GM23248 (cell line): ENCODE measurements around the gene ABCG1. TPM values are rescaled to one million over a fixed set of nuclear protein-coding genes. Genes with fewer than 3 reads are reported as not detected.

Experiments
- DNase-seq: peaks from one replicate; pipeline ENCODE4 v3.0.0-alpha.2; 2015
- H2AFZ ChIP-seq: fragments of 200-600 bp; sonication (generic); 2 replicates; pipeline ENCODE4 v1.6.1; 2016; ENCODE audit warnings: antibody characterized with exemption
- H3F3A ChIP-seq: fragments of 200-600 bp; sonication (generic); 2 replicates; pipeline ENCODE4 v1.6.1; 2016; ENCODE audit warnings: mild to moderate bottlenecking, antibody characterized with exemption, mixed run types; ENCODE audit not compliant: insufficient read depth
- H3K27ac ChIP-seq: fragments of 200-600 bp; sonication (generic); 2 replicates; pipeline ENCODE4 v1.5.1; 2016; ENCODE audit warnings: mild to moderate bottlenecking
- H3K27me3 ChIP-seq: fragments of 200-600 bp; sonication (generic); replicated peaks from 2 replicates; pipeline ENCODE4 v1.6.1; 2016; ENCODE audit warnings: mild to moderate bottlenecking; ENCODE audit not compliant: insufficient read depth
- H3K36me3 ChIP-seq: fragments of 200-600 bp; sonication (generic); 2 replicates; pipeline ENCODE4 v1.6.1; 2016; ENCODE audit warnings: low read depth, mild to moderate bottlenecking
- H3K4me1 ChIP-seq: fragments of 200-600 bp; sonication (generic); 2 replicates; pipeline ENCODE4 v1.6.1; 2016; ENCODE audit warnings: mild to moderate bottlenecking; ENCODE audit not compliant: insufficient read depth
- H3K4me2 ChIP-seq: fragments of 200-600 bp; sonication (generic); one replicate; pipeline ENCODE4 v1.6.1; 2016; ENCODE audit warnings: mild to moderate bottlenecking; ENCODE audit not compliant: unreplicated experiment
- H3K4me3 ChIP-seq: fragments of 200-600 bp; sonication (generic); 2 replicates; pipeline ENCODE4 v1.5.1; 2016; ENCODE audit warnings: mild to moderate bottlenecking
- H3K79me2 ChIP-seq: fragments of 200-600 bp; sonication (generic); 2 replicates; pipeline ENCODE4 v1.6.1; 2016; ENCODE audit warnings: mild to moderate bottlenecking; ENCODE audit not compliant: insufficient read depth
- H3K9ac ChIP-seq: fragments of 200-600 bp; sonication (generic); 2 replicates; pipeline ENCODE4 v1.6.1; 2016; ENCODE audit warnings: mild to moderate bottlenecking
- H3K9me2 ChIP-seq: fragments of 200-600 bp; sonication (generic); 2 replicates; pipeline ENCODE4 v1.6.1; 2016; ENCODE audit warnings: mixed run types, mild to moderate bottlenecking, moderate library complexity; ENCODE audit not compliant: insufficient read depth
- H3K9me3 ChIP-seq: fragments of 200-600 bp; sonication (generic); one replicate; pipeline ENCODE4 v1.6.1; 2017; ENCODE audit warnings: low read depth
- H4K20me1 ChIP-seq: fragments of 200-600 bp; sonication (generic); 2 replicates; pipeline ENCODE4 v1.6.0; 2016; ENCODE audit not compliant: insufficient read depth
- EZH2 ChIP-seq: fragments of 200-600 bp; sonication (generic); IDR thresholded peaks from 2 replicates; pipeline ENCODE4 v1.6.1; 2018; ENCODE audit warnings: antibody characterized with exemption, mild to moderate bottlenecking; ENCODE audit not compliant: insufficient read depth, poor library complexity, severe bottlenecking
- EZH2phosphoT487 ChIP-seq: fragments of 200-600 bp; sonication (generic); IDR thresholded peaks from 2 replicates; pipeline ENCODE4 v1.6.1; 2018; ENCODE audit warnings: antibody characterized with exemption, moderate library complexity, mild to moderate bottlenecking, low read depth; ENCODE audit not compliant: insufficient read depth
- WGBS, 2 experiments: methylation state at CpG; one replicate each; pipeline ENCODE4 v1.1.6; 2015 to 2017; ENCODE audit warnings: low lambda C conversion rate in 2 of 2, low coverage in 1 of 2; ENCODE audit errors: missing lambda C conversion rate in 2 of 2; 5-methylcytosine and 5-hydroxymethylcytosine counted together
- in situ Hi-C: fragments of 300-500 bp; cut with MboI; formaldehyde crosslinking; loops from 2 replicates; pipeline ENCODE4 v1.15.0; 2020
- polyA plus RNA-seq: library from polyadenylated mRNA; unstranded; fragments of >200 nt; fragmentation: Nextera tagmentation; extraction: Ambion mirVana; gene quantifications from 2 replicates; pipeline ENCODE4 v1.2.1, GENCODE V29; 2016
- total RNA-seq: library from RNA; depleted of rRNA; stranded (reverse); fragments of >200 nt; shearing (Covaris generic); gene quantifications from 2 replicates; pipeline ENCODE4 v1.2.3, GENCODE V29; 2014

The ABCG1 gene
- total and polyA plus RNA-seq, 2 experiments from 2014 or later, result 0.08 TPM; not detected in 1

GRCh38 chr21:42338729-42339715 lies 120.1 kb downstream of the ABCG1 start:
- peaks cover 34% of the 10 kb centered on the region for H3K27me3 ChIP-seq
- DNase-seq, result no peak
- H4K20me1 ChIP-seq, result no peaks in the 10 kb centered on the region
- H3K4me3 ChIP-seq, result no peak overlapping the region
- H3F3A ChIP-seq, result no peaks in the 10 kb centered on the region
- H3K79me2 ChIP-seq, result no peaks in the 10 kb centered on the region
- H2AFZ ChIP-seq, result no peak overlapping the region
- no peaks in the 10 kb centered on the region for H3K9me2 ChIP-seq
- H3K27ac ChIP-seq, result no peak overlapping the region
- H3K4me2 ChIP-seq, result no peak overlapping the region
- no peak overlapping the region for H3K9ac ChIP-seq
- in situ Hi-C loops, result no loop called here
- H3K36me3 ChIP-seq, result no peaks in the 10 kb centered on the region
- H3K9me3 ChIP-seq, result no peaks in the 10 kb centered on the region
- no peaks in the 10 kb centered on the region for H3K4me1 ChIP-seq
- WGBS, 2 experiments, result 55 to 69% methylated on average over 16 to 17 of the region's 17 CpGs
- TF ChIP-seq EZH2, result no peak
- TF ChIP-seq EZH2phosphoT487, result no peak

GRCh38 chr21:42340187-42341050 lies 121.5 kb downstream of the ABCG1 start:
- H3K36me3 ChIP-seq, result no peaks in the 10 kb centered on the region
- H3K4me3 ChIP-seq, result no peak overlapping the region
- no peak for DNase-seq
- no peak overlapping the region for H2AFZ ChIP-seq
- H3K9me2 ChIP-seq, result no peaks in the 10 kb centered on the region
- peaks cover 23% of the 10 kb centered on the region for H3K27me3 ChIP-seq
- WGBS, 2 experiments, result 43 to 46% methylated on average over 24 of the region's 24 CpGs
- H4K20me1 ChIP-seq, result no peaks in the 10 kb centered on the region
- no peak overlapping the region for H3K27ac ChIP-seq
- no peaks in the 10 kb centered on the region for H3K9me3 ChIP-seq
- no peaks in the 10 kb centered on the region for H3K79me2 ChIP-seq
- no peak overlapping the region for H3K4me2 ChIP-seq
- H3F3A ChIP-seq, result no peaks in the 10 kb centered on the region
- H3K9ac ChIP-seq, result no peak overlapping the region
- in situ Hi-C loops, result no loop called here
- no peaks in the 10 kb centered on the region for H3K4me1 ChIP-seq
- TF ChIP-seq EZH2, result no peak
- TF ChIP-seq EZH2phosphoT487, result no peak

GRCh38 chr21:42341776-42342542 lies 123.0 kb downstream of the ABCG1 start:
- in situ Hi-C loops, result no loop called here
- Histone ChIP-seq H3K4me3 (no peak overlapping the region), H3K9ac (no peak overlapping the region), H3K9me3 (no peaks in the 10 kb centered on the region), H3K36me3 (no peaks in the 10 kb centered on the region), H3K4me2 (no peak overlapping the region), H3K27me3 (peaks cover 8% of the 10 kb centered on the region; the same call in 1 of the 2 replicates), H3F3A (no peaks in the 10 kb centered on the region), H3K27ac (no peak overlapping the region), H2AFZ (no peak overlapping the region), H3K4me1 (no peaks in the 10 kb centered on the region), H4K20me1 (no peaks in the 10 kb centered on the region), H3K9me2 (no peaks in the 10 kb centered on the region), H3K79me2 (no peaks in the 10 kb centered on the region)
- no peak for DNase-seq
- TF ChIP-seq EZH2phosphoT487 (no peak), EZH2 (no peak)
- WGBS, 2 experiments, result 63 to 68% methylated on average over 15 of the region's 15 CpGs

DNA sequence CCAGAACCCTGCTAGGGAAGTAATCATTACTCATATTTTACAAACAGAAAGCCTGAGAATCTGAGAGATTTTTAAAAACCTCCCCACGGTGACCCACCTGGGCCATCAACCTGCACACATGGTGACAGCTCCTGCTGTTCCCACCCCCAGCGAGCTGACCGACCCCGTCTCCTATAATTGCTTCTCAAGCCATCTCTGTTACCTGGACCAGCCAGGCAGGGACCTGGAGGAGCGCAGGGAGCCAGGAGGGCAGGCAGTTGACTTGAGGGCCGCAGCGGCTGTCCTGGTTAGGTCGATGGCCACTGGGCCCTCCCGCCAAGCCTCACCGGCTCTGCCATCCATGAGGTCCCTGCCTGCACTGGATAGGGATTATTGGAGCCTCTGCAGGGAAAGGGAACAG lies 124.2 kb downstream of the ABCG1 start:
- H3K4me2 ChIP-seq, result no peak overlapping the region
- no peak overlapping the region for H3K4me3 ChIP-seq
- 46 to 48% methylated on average over 10 of the region's 10 CpGs for WGBS, 2 experiments
- no peaks in the 10 kb centered on the region for H4K20me1 ChIP-seq
- H3K36me3 ChIP-seq, result no peaks in the 10 kb centered on the region
- no peaks in the 10 kb centered on the region for H3K4me1 ChIP-seq
- H3K9me3 ChIP-seq, result no peaks in the 10 kb centered on the region
- no peaks in the 10 kb centered on the region for H3K27me3 ChIP-seq
- H3F3A ChIP-seq, result no peaks in the 10 kb centered on the region
- no peaks in the 10 kb centered on the region for H3K79me2 ChIP-seq
- H3K27ac ChIP-seq, result no peak overlapping the region
- TF ChIP-seq EZH2phosphoT487 (no peak), EZH2 (no peak)
- no peak for DNase-seq
- no peaks in the 10 kb centered on the region for H3K9me2 ChIP-seq
- in situ Hi-C loops, result no loop called here
- H3K9ac ChIP-seq, result no peak overlapping the region
- no peak overlapping the region for H2AFZ ChIP-seq
